ENCODE measurements around the gene CNTNAP2.

The CNTNAP2 gene

DNA sequence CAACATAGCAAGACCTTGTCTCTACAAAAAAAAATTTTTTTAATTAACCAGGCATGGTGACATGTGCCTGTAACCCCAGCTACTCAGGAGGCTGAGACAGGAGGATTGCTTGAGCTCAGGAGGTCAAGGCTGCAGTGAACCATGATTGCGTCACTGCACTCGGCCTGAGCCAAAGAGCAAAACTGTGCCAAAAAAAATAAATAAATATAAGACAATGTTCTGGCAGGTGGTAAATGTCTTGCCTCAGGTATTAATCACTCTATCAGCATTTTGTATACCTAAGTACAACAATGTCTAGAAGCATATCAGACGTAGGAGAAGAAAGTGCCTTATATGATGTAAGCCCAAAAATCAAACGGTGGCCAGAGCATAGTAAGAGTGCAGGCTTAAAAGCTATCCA lies 2046.2 kb downstream of the CNTNAP2 start:
- DNase-seq = no peak
- no peaks in the 10 kb centered on the region for H3K27me3 ChIP-seq
- H3K4me1 ChIP-seq = no peaks in the 10 kb centered on the region
- no peak overlapping the region for H3K4me3 ChIP-seq (ENCODE audit: low read depth, low read length)
- TF ChIP-seq, protein P1, sequence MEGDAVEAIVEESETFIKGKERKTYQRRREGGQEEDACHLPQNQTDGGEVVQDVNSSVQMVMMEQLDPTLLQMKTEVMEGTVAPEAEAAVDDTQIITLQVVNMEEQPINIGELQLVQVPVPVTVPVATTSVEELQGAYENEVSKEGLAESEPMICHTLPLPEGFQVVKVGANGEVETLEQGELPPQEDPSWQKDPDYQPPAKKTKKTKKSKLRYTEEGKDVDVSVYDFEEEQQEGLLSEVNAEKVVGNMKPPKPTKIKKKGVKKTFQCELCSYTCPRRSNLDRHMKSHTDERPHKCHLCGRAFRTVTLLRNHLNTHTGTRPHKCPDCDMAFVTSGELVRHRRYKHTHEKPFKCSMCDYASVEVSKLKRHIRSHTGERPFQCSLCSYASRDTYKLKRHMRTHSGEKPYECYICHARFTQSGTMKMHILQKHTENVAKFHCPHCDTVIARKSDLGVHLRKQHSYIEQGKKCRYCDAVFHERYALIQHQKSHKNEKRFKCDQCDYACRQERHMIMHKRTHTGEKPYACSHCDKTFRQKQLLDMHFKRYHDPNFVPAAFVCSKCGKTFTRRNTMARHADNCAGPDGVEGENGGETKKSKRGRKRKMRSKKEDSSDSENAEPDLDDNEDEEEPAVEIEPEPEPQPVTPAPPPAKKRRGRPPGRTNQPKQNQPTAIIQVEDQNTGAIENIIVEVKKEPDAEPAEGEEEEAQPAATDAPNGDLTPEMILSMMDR (IDR thresholded peaks at IDR 0.05; ENCODE audit: low read depth, low read length) = no peak
- H3K36me3 ChIP-seq = no peaks in the 10 kb centered on the region
- H3K9me3 ChIP-seq = no peaks in the 10 kb centered on the region; the same call in 1 of the 2 replicates

DNA sequence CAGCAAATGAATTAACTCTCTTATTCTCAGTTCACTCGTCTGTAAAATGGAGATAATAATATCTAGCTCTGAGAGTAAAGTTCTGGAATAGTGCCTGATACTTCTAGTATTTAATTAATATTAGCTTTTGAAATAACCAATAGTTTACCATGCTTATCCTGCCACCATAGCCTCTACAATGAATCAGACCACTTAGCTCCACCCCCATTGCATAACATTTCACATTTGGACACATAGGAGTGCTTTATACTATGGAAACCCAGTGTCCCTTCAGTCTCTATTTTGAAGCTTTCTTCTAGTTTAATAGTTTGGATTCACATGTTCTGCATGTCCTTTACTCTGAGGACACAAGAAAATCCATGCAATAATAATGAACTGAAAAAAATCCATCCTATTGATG lies 2046.6 kb downstream of the CNTNAP2 start:
- H3K36me3 ChIP-seq = no peaks in the 10 kb centered on the region
- H3K4me3 ChIP-seq (ENCODE audit: low read depth, low read length) = no peak overlapping the region
- no peaks in the 10 kb centered on the region for H3K27me3 ChIP-seq
- no peaks in the 10 kb centered on the region; the same call in 1 of the 2 replicates for H3K9me3 ChIP-seq
- TF ChIP-seq, protein P1 (IDR thresholded peaks at IDR 0.05; ENCODE audit: low read depth, low read length) = no peak
- no peaks in the 10 kb centered on the region for H3K4me1 ChIP-seq
- no peak for DNase-seq

DNA sequence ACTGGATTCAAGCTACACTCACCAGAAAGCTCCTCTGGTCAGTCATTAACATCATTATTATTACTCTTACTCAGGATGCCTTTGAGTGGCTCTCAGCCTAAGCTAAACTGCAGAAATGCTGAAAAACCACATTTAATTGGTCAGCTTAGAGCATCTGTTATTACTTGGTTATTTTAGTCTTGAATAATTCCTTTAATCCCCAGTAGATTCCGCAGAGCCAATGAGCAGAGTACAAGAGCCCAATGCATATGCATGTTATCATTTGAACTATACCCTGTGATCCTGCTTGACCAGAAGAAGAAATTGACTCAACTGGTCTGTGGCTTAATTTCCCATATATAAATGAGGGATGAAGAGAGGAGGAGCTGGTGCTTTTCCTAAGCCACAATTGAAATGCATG lies 2056.3 kb downstream of the CNTNAP2 start:
- TF ChIP-seq, protein P1 (IDR thresholded peaks at IDR 0.05; ENCODE audit: low read depth, low read length) = no peak
- Histone ChIP-seq H3K36me3 (no peaks in the 10 kb centered on the region), H3K9me3 (no peaks in the 10 kb centered on the region), H3K4me3 (ENCODE audit: low read depth, low read length) (no peak overlapping the region), H3K4me1 (no peaks in the 10 kb centered on the region), H3K27me3 (no peaks in the 10 kb centered on the region)
- DNase-seq = no peak

GRCh38 chr7:148173369-148173768 lies 2056.8 kb downstream of the CNTNAP2 start:
- no peaks in the 10 kb centered on the region for H3K27me3 ChIP-seq
- no peaks in the 10 kb centered on the region for H3K9me3 ChIP-seq
- H3K36me3 ChIP-seq = no peaks in the 10 kb centered on the region
- H3K4me3 ChIP-seq (ENCODE audit: low read depth, low read length) = no peak overlapping the region
- TF ChIP-seq, protein P1 (IDR thresholded peaks at IDR 0.05; ENCODE audit: low read depth, low read length) = no peak
- no peak for DNase-seq
- H3K4me1 ChIP-seq = no peaks in the 10 kb centered on the region

DNA sequence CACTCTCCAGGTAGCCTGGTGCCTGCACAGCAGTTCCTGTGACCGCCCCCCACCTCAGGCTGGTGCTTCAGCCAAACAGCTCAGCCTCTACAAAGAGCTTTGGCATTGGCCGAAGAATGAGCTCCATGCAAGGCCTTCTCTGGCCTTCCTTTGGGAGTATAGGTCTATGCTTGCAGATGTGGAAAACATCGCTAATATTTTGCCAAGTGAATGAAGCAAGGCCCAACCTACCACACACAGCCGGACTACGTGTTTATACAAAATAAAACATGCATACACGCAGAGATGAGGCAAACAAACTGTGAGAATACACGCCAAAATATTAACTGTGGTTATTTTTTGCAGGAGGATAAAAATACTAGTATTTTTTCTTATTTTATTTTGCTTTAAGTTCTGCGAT lies 2057.8 kb downstream of the CNTNAP2 start:
- Histone ChIP-seq H3K4me3 (ENCODE audit: low read depth, low read length) (no peak overlapping the region), H3K4me1 (no peaks in the 10 kb centered on the region), H3K36me3 (no peaks in the 10 kb centered on the region), H3K27me3 (no peaks in the 10 kb centered on the region), H3K9me3 (no peaks in the 10 kb centered on the region)
- TF ChIP-seq, protein P1 (IDR thresholded peaks at IDR 0.05; ENCODE audit: low read depth, low read length) = no peak
- DNase-seq = no peak

DNA sequence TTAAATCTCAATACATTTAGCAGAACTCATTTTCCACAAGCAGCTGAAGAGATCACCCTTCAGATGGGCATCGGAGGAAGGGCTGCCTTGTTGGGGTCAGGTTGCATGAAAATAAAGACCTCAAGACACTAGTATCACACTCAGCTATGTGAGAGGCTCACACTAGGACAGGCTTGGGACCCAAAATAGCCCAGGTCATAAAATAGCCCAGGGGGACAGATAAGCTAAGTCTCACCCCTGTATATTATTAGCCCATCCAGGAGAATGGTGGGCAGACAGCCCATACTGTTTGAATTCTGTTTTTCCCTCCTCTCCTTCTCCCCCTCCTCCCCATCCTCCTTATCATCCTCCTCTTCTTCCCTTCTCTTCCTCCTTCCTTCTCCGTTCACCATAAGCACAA lies 2058.9 kb downstream of the CNTNAP2 start:
- Histone ChIP-seq H3K9me3 (no peaks in the 10 kb centered on the region), H3K27me3 (no peaks in the 10 kb centered on the region), H3K4me1 (no peaks in the 10 kb centered on the region), H3K4me3 (ENCODE audit: low read depth, low read length) (no peak overlapping the region), H3K36me3 (no peaks in the 10 kb centered on the region)
- no peak for DNase-seq
- TF ChIP-seq, protein P1 (IDR thresholded peaks at IDR 0.05; ENCODE audit: low read depth, low read length) = no peak
